Panc1 (cell line): ENCODE measurements around the gene NKD1.

Experiments
- CTCF ChIP-seq: fragments of 450-650 bp; IDR thresholded peaks from 2 replicates; pipeline ENCODE4 v1.5.1; 2017; ENCODE audit warnings: mild to moderate bottlenecking
- POLR2AphosphoS5 ChIP-seq: IDR thresholded peaks from 2 replicates; pipeline ENCODE4 v1.6.1; 2012; ENCODE audit warnings: mild to moderate bottlenecking, low read depth, low read length, moderate library complexity
- TCF7L2 ChIP-seq: IDR thresholded peaks from 2 replicates; pipeline ENCODE4 v1.6.1; 2011; ENCODE audit warnings: mild to moderate bottlenecking, low read depth, low read length, inconsistent platforms

GRCh38 chr16:50516890-50517289, 31.3 kb upstream of the NKD1 start:
- TF ChIP-seq CTCF (no peak), TCF7L2 (no peak), POLR2AphosphoS5 (no peak)
